HepG2 (cell line): ENCODE results near the gene ALDH18A1. TPM values are rescaled to one million over a fixed set of nuclear protein-coding genes. Genes with fewer than 3 reads are reported as not detected.
A peak's percentile ranks its signal among the peaks of the same experiment; 100 is the strongest.

Experiments
- CREB1 ChIP-seq, 2 experiments: fragments of 450-650 bp in 1 of 2; IDR thresholded peaks; 2 replicates each; pipeline ENCODE4 v1.6.1; 2016 to 2017; ENCODE audit warnings: control low read depth in 1 of 2, mild to moderate bottlenecking in 1 of 2, missing compliant biosample characterization in 1 of 2, missing genetic modification characterization in 1 of 2
- GFI1 ChIP-seq: sonication (generic); formaldehyde crosslinking; IDR thresholded peaks from 2 replicates; pipeline ENCODE4 v1.5.0; 2020; ENCODE audit warnings: missing genetic modification reagents, mild to moderate bottlenecking, borderline replicate concordance
- HMG20B ChIP-seq: conservative IDR thresholded peaks from 2 replicates; pipeline ENCODE4 v1.6.1; 2016; ENCODE audit warnings: missing genetic modification reagents, missing compliant biosample characterization
- IRF9 ChIP-seq: sonication (generic); formaldehyde crosslinking; IDR thresholded peaks from 2 replicates; pipeline ENCODE4 v1.8.0; 2022; ENCODE audit warnings: missing genetic modification reagents, mild to moderate bottlenecking, borderline replicate concordance
- MXD3 ChIP-seq: IDR thresholded peaks from 2 replicates; pipeline ENCODE4 v1.6.1; 2016; ENCODE audit warnings: mild to moderate bottlenecking, missing biosample characterization, missing genetic modification reagents
- MZF1 ChIP-seq: sonication (generic); formaldehyde crosslinking; IDR thresholded peaks from 2 replicates; pipeline ENCODE4 v1.8.1; 2023; ENCODE audit warnings: mild to moderate bottlenecking, missing genetic modification reagents, borderline replicate concordance
- NAIF1 ChIP-seq: sonication (generic); formaldehyde crosslinking; IDR thresholded peaks from 2 replicates; pipeline ENCODE4 v1.5.0; 2020; ENCODE audit warnings: mild to moderate bottlenecking, missing genetic modification reagents, borderline replicate concordance
- NCOR1 ChIP-seq: fragments of 200-600 bp; sonication (generic); IDR thresholded peaks from 2 replicates; pipeline ENCODE4 v1.7.0; 2017; ENCODE audit warnings: antibody characterized with exemption, low read length, borderline replicate concordance
- PCBP2 ChIP-seq: fragments of 200-400 bp; formaldehyde crosslinking; optimal IDR thresholded peaks from 2 replicates; pipeline ENCODE3; 2018; ENCODE audit warnings: low read length, low read depth; ENCODE audit not compliant: poor library complexity, severe bottlenecking
- RBM22 ChIP-seq: fragments of 200-400 bp; formaldehyde crosslinking; optimal IDR thresholded peaks from 2 replicates; pipeline ENCODE3; 2017; ENCODE audit warnings: mild to moderate bottlenecking, low read length, moderate library complexity
- SNAI1 ChIP-seq: sonication (generic); formaldehyde crosslinking; IDR thresholded peaks from 2 replicates; pipeline ENCODE4 v1.5.0; 2020; ENCODE audit warnings: mild to moderate bottlenecking, missing genetic modification reagents, borderline replicate concordance
- TEAD3 ChIP-seq: optimal IDR thresholded peaks from 2 replicates; pipeline ENCODE3; 2016; ENCODE audit warnings: borderline replicate concordance
- THAP11 ChIP-seq: IDR thresholded peaks from 2 replicates; pipeline ENCODE4 v1.6.1; 2016; ENCODE audit warnings: missing biosample characterization, missing genetic modification reagents
- ZNF331 ChIP-seq: sonication (generic); formaldehyde crosslinking; IDR thresholded peaks from 2 replicates; pipeline ENCODE4 v1.4.0; 2020; ENCODE audit warnings: missing genetic modification reagents
- ZNF614 ChIP-seq: IDR thresholded peaks from 2 replicates; pipeline ENCODE4 v1.6.1; 2018; ENCODE audit warnings: missing biosample characterization, missing genetic modification reagents, inconsistent platforms, borderline replicate concordance
- ZNF619 ChIP-seq: sonication (generic); formaldehyde crosslinking; IDR thresholded peaks from 2 replicates; pipeline ENCODE4 v1.4.0; 2020; ENCODE audit warnings: mild to moderate bottlenecking, missing genetic modification reagents
- polyA plus RNA-seq, 8 experiments: library from polyadenylated mRNA; depleted of rRNA in 3 of 8; stranded (reverse) in 7 of 8; unstranded in 1 of 8; fragments of >200 nt; fragmentation: Illumina TruSeq in 4 of 8; extraction: Trizol in 4 of 8; gene quantifications; 2 replicates each; pipeline versions ENCODE4 v1.2.1 to v1.2.3, GENCODE V29; 2011 to 2016; ENCODE audit warnings: low read depth in 4 of 8, missing spikeins in 1 of 8, mixed read lengths in 1 of 8; ENCODE audit not compliant: insufficient read depth in 1 of 8
- total RNA-seq, 5 experiments: library from RNA; depleted of rRNA; stranded (reverse); fragments of >200 nt; fragmentation: Illumina TruSeq; extraction: Trizol; gene quantifications; 2 replicates each; pipeline ENCODE4 v1.2.3, GENCODE V29; 2016; ENCODE audit warnings: low read depth in 1 of 5
- TF ChIP-seq, protein P1 (sequence below): sonication (generic); formaldehyde crosslinking; IDR thresholded peaks from 2 replicates; pipeline ENCODE4 v1.4.0; 2020; ENCODE audit warnings: missing genetic modification reagents
- TF ChIP-seq, protein P2 (sequence below): sonication (generic); formaldehyde crosslinking; IDR thresholded peaks from 2 replicates; pipeline ENCODE4 v1.5.0; 2020; ENCODE audit warnings: mild to moderate bottlenecking, missing genetic modification reagents, borderline replicate concordance
- TF ChIP-seq, protein P3 (sequence below): sonication (generic); formaldehyde crosslinking; IDR thresholded peaks from 2 replicates; pipeline ENCODE4 v1.4.0; 2020; ENCODE audit warnings: missing genetic modification reagents, low read depth, mild to moderate bottlenecking, borderline replicate concordance
- TF ChIP-seq, protein P4 (sequence below): IDR thresholded peaks from 2 replicates; pipeline ENCODE4 v1.6.1; 2018; ENCODE audit warnings: missing genetic modification reagents

ALDH18A1 gene
- total and polyA plus RNA-seq, 2 of the 13 experiments (the other 11 are each of a cell fraction or from before 2014, with no cell fraction given) = 180 to 263 TPM

DNA sequence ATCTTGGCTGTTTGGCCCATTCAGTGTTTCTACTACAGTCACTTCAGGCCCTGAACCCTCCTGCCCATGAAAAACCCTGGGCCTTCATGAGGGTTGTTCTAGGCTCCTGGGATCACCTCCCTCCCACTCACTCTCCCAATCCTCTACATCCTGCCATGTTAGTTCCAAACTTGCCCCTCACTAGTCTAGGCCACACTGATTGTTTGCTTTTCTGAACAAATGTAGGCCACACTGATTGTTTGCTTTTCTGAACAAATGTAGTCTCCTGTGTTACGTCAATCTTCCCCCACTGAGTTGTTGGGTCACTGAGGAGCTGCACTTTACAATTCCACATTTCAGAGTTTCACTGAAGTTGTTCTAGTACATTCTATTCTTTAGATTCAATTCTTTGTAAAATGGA, 5.3 kb upstream of the ALDH18A1 start (continued):
- peak; percentile 42 for TF ChIP-seq RBM22
- TF ChIP-seq, protein P1, sequence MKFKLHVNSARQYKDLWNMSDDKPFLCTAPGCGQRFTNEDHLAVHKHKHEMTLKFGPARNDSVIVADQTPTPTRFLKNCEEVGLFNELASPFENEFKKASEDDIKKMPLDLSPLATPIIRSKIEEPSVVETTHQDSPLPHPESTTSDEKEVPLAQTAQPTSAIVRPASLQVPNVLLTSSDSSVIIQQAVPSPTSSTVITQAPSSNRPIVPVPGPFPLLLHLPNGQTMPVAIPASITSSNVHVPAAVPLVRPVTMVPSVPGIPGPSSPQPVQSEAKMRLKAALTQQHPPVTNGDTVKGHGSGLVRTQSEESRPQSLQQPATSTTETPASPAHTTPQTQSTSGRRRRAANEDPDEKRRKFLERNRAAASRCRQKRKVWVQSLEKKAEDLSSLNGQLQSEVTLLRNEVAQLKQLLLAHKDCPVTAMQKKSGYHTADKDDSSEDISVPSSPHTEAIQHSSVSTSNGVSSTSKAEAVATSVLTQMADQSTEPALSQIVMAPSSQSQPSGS (CRISPR knock-in tag) = no peak
- no peak for TF ChIP-seq CREB1 (IDR thresholded peaks at IDR 0.05)
- TF ChIP-seq CREB1 (CRISPR knock-in tag; IDR thresholded peaks at IDR 0.05) = peak; percentile 54
- TF ChIP-seq, protein P2, sequence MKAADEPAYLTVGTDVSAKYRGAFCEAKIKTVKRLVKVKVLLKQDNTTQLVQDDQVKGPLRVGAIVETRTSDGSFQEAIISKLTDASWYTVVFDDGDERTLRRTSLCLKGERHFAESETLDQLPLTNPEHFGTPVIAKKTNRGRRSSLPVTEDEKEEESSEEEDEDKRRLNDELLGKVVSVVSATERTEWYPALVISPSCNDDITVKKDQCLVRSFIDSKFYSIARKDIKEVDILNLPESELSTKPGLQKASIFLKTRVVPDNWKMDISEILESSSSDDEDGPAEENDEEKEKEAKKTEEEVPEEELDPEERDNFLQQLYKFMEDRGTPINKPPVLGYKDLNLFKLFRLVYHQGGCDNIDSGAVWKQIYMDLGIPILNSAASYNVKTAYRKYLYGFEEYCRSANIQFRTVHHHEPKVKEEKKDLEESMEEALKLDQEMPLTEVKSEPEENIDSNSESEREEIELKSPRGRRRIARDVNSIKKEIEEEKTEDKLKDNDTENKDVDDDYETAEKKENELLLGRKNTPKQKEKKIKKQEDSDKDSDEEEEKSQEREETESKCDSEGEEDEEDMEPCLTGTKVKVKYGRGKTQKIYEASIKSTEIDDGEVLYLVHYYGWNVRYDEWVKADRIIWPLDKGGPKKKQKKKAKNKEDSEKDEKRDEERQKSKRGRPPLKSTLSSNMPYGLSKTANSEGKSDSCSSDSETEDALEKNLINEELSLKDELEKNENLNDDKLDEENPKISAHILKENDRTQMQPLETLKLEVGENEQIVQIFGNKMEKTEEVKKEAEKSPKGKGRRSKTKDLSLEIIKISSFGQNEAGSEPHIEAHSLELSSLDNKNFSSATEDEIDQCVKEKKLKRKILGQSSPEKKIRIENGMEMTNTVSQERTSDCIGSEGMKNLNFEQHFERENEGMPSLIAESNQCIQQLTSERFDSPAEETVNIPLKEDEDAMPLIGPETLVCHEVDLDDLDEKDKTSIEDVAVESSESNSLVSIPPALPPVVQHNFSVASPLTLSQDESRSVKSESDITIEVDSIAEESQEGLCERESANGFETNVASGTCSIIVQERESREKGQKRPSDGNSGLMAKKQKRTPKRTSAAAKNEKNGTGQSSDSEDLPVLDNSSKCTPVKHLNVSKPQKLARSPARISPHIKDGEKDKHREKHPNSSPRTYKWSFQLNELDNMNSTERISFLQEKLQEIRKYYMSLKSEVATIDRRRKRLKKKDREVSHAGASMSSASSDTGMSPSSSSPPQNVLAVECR = peak; percentile 37; the same call in 1 of the 2 replicates
- TF ChIP-seq, protein P3, sequence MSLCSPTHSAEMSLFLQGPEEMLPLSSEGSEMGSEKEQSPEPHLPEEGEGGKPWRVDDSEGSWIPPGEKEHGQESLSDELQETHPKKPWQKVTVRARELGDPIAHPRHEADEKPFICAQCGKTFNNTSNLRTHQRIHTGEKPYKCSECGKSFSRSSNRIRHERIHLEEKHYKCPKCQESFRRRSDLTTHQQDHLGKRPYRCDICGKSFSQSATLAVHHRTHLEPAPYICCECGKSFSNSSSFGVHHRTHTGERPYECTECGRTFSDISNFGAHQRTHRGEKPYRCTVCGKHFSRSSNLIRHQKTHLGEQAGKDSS (CRISPR knock-in tag) = peak; percentile 50; the same call in 1 of the 2 replicates
- TF ChIP-seq MXD3 (CRISPR knock-in tag) = no peak
- TF ChIP-seq SNAI1 (CRISPR knock-in tag) = no peak
- TF ChIP-seq TEAD3 (CRISPR knock-in tag) = peak; percentile 20
- no peak for TF ChIP-seq IRF9
- TF ChIP-seq MZF1 (CRISPR knock-in tag) = no peak
- peak; percentile 95 for TF ChIP-seq NAIF1 (CRISPR knock-in tag)
- TF ChIP-seq ZNF331 (CRISPR knock-in tag) = peak; percentile 72
- no peak for TF ChIP-seq ZNF619 (CRISPR knock-in tag)
- TF ChIP-seq PCBP2 = no peak
- TF ChIP-seq HMG20B (CRISPR knock-in tag) = peak; percentile 84; the same call in 1 of the 2 replicates
- TF ChIP-seq THAP11 (CRISPR knock-in tag) = 0 out of 2 replicates have a peak, but pooled peaks have one; percentile 32
- TF ChIP-seq NCOR1 = no peak
- peak; percentile 98 for TF ChIP-seq GFI1
- TF ChIP-seq, protein P4, sequence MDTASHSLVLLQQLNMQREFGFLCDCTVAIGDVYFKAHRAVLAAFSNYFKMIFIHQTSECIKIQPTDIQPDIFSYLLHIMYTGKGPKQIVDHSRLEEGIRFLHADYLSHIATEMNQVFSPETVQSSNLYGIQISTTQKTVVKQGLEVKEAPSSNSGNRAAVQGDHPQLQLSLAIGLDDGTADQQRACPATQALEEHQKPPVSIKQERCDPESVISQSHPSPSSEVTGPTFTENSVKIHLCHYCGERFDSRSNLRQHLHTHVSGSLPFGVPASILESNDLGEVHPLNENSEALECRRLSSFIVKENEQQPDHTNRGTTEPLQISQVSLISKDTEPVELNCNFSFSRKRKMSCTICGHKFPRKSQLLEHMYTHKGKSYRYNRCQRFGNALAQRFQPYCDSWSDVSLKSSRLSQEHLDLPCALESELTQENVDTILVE = no peak
- TF ChIP-seq ZNF614 = no peak
